Measurements from ENCODE around the gene COX17.

DNA sequence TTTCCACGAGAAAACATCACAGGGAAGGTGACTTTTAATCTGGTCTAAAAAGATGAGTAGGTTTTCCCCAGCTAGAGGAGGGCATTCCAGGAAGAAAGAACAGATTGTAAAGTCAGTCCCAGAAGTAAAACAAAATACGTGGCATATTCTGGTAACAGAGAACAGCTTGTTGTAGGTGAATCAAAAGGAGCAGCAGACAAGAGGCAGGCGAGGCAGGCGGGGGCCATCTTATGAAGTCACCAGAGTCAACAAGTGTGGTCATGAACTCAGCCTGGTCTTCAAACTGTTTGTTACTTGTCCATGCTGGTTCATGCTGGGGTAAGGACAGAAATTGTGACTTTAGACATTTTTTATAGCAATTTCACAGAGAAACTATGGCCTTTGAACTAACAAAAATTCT is 12.8 kb downstream of the COX17 start:
- no peak for TF ChIP-seq CTCF (IDR thresholded peaks at IDR 0.05; ENCODE audit: low read length)
- TF ChIP-seq EZH2 (IDR thresholded peaks at IDR 0.05; ENCODE audit: borderline replicate concordance, low read length) = no peak

All from OCI-LY1 (cell line).